RWPE1 (cell line): ENCODE results near the gene FOLR3.
A peak's percentile ranks its signal among the peaks of the same experiment; 100 is the strongest.
"Not testable (repeated sequence)": the region's sequence is repeated elsewhere in the genome, so short reads cannot be mapped to it uniquely, and the experiment has no call there.

Experiments used
- CTCF ChIA-PET: fragments of 350-600 bp; sonication (Branson Sonifier 250); formaldehyde crosslinking; extraction: SDS; loops from one replicate; lab custom pipeline; 2021; lab: Yijun Ruan, JAX
- POLR2A ChIA-PET: fragments of 400-600 bp; formaldehyde crosslinking; extraction: SDS; loops from one replicate; lab custom pipeline; 2020; ENCODE audit warnings: antibody characterized with exemption; ENCODE audit not compliant: low non-redundant PET; lab: Yijun Ruan, JAX
- DNase-seq: peaks from one replicate; pipeline ENCODE4 v3.0.0; 2012; ENCODE audit warnings: low spot score
- H3K27ac ChIP-seq: fragments of 450-650 bp; 2 replicates; pipeline ENCODE4 v1.5.1; 2017
- TF ChIP-seq, protein P1 (sequence below): fragments of 450-650 bp; conservative IDR thresholded peaks from 2 replicates; pipeline ENCODE4 v1.5.1; 2017; ENCODE audit warnings: low read depth, mild to moderate bottlenecking

Gene FOLR3

DNA sequence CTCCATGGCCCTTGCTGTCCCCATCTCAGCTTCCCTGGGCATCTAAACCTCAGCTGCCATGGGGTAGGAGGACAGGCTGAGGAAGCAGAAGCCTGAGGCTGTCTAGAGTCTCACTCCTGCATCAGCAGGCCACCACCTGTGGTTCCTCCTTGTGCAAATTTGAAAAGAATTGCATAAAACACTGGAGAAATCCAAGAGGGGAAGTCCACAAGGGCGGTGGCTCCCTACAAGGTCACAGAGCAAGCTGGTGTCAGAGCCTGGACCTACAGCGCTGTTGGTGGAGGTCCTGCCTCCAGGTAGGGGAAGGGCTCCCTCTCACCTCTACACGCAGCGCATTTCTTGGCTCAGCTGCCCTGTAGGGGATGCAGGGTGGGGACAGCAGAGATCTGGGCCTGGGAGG is at the start of gene FOLR3:
Gene FOLR3 (plus strand): TSS at position 253 of the 400 bp plus-strand sequence. CDS start 228 bp downstream, outside the sequence.
- CTCF ChIA-PET, H3K27ac ChIP-seq, DNase-seq, POLR2A ChIA-PET: not testable (repeated sequence)

DNA sequence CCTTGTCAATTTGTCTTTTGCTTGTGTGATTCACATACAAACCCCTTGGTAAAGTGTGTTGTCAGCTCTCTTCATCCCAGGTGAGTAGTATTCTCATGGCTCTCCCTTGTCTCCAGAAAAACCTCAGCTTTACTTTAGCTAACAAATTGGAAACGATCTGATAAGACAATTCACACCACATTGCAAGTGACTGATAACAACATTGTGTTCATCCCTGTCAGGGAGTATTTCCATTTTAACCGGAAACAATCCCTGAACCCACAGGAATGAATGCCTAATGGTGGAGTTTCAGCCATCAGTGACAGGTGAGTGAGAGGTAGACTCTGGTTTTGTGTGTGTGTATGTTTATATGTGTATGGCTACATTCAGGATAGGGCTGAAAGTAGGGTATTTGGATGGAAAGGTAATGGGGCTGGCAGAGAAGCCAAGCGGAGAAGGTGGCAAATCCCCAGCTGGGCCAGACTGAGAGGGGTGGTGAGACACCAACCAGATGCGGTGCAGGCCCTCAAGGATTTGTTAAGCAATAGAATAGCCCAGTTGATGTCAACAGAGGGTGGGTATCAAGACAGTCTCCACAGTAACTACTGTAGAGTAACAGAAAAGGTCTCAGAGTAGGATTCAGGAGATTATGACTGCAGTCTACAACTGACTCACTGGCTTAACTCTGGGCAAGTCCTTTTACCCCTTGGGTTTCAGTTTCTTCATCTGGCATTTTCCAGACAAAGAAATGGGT is 47.3 kb upstream of the FOLR3 start:
- no peak for DNase-seq
- ChIA-PET POLR2A (no interaction called here), CTCF (interaction anchor here (0.7 kb wide), 1 partner anchor 63 kb away, joined by 3 read pairs; no protein-coding TSS in a partner anchor)
- H3K27ac ChIP-seq, result no peak overlapping the region
- TF ChIP-seq, protein P1, sequence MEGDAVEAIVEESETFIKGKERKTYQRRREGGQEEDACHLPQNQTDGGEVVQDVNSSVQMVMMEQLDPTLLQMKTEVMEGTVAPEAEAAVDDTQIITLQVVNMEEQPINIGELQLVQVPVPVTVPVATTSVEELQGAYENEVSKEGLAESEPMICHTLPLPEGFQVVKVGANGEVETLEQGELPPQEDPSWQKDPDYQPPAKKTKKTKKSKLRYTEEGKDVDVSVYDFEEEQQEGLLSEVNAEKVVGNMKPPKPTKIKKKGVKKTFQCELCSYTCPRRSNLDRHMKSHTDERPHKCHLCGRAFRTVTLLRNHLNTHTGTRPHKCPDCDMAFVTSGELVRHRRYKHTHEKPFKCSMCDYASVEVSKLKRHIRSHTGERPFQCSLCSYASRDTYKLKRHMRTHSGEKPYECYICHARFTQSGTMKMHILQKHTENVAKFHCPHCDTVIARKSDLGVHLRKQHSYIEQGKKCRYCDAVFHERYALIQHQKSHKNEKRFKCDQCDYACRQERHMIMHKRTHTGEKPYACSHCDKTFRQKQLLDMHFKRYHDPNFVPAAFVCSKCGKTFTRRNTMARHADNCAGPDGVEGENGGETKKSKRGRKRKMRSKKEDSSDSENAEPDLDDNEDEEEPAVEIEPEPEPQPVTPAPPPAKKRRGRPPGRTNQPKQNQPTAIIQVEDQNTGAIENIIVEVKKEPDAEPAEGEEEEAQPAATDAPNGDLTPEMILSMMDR, result no peak

DNA sequence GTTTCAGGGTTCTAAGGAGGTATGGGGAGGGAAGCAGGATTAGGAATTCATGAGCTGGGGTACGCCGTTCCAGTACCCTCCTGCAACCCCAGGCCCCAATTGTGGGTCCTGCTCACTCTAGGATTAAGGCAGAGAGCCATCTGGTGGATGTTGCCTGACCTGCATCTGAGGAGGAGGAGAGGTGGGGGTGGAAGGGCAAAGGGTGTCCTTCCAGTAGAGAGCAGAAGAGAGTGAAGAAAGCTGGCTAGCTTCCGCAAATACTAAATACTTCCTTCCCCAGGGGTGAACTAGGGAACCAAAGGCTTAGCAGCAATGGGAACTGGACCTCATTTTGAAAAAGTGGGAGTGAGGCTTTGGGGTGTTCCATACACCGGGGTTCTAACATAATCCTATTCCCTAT is 44.2 kb upstream of the FOLR3 start:
- ChIA-PET POLR2A (interaction anchor here (0.6 kb wide), 1 partner anchor 54 kb away, joined by 3 read pairs; no protein-coding TSS in a partner anchor), CTCF (interaction anchor here (0.5 to 2.5 kb wide), 18 partner anchors 8 to 136 kb away, joined by 3 to 44 read pairs (median 4); no protein-coding TSS in a partner anchor)
- peak; percentile 75 for DNase-seq
- peak overlapping the region; percentile 50 for H3K27ac ChIP-seq
- TF ChIP-seq, protein P1, result peak; percentile 78

DNA sequence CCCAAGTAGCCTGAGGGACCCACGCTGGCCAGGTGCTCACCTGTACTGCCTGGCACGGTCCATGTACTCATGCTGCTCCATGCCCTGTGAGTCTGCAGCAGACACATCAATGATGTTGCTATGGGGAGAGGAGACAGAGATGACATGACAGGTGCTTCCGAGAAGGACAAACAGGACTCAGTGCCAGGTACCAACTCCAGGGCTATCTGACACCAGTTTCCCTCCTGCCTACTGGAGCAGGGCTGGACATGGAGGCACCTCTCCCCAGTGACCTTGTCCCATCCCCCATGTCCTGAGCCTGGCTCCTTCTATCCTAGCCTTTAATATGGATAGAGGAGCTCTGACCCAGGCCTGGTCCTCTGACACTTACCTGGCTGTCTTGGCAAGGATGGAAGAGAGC is 36.8 kb upstream of the FOLR3 start:
- DNase-seq, result no peak
- peak overlapping the region; percentile 62 for H3K27ac ChIP-seq
- ChIA-PET POLR2A (no interaction called here), CTCF (interaction anchor here (0.8 to 2.3 kb wide), 2 partner anchors 8 to 63 kb away, joined by 3 to 10 read pairs; no protein-coding TSS in a partner anchor)
- TF ChIP-seq, protein P1, result no peak

DNA sequence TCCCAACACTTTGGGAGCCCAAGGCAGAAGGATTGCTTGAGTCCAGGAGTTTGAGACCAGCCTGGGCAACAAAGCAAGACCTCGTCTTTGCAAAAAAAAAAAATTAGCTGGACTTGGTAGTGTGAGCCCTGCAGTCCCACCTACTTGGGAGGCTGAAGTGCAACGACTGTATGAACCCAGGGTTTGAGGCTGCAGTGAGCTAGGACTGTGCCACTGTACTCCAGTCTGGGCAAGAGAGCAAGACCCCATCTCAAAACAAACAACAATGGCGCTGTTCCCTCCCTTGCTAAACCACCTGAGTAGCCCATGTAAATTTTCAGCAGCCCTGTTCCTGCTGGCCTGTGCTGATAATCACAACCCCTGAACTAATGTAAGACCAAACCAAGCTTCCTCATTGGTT is 35.5 kb upstream of the FOLR3 start:
- CTCF ChIA-PET, result interaction anchor here (1.0 to 2.3 kb wide), 2 partner anchors 9 to 75 kb away, joined by 3 to 10 read pairs; no protein-coding TSS in a partner anchor
- POLR2A ChIA-PET, result interaction anchor here (0.8 to 0.9 kb wide), 2 partner anchors 13 to 45 kb away, joined by 3 read pairs; partner anchors contain the start of gene ANAPC15

DNA sequence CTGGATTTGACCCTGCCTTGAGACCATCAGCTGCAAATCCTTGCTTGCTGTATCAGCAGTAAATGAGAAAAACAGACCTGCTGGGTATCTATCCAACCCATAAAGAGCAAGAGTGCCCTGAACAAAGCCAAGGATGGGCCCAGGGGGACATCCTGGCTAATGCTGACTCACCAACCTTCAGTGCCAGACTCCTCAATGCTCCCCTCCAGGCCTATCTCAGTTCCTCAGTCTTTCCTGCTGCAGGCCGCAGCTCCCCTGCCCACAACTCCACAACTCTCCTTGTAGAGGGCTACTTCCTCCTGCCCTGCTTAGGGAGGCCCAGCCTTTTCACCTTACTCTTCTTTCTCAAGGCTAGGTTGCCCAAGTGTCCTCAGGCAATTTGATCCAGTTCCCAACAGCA is 35.1 kb upstream of the FOLR3 start:
- POLR2A ChIA-PET, result interaction anchor here (0.6 to 0.8 kb wide), 2 partner anchors 44 to 330 kb away, joined by 3 read pairs; no protein-coding TSS in a partner anchor
- peak overlapping the region; percentile 62 for H3K27ac ChIP-seq
- TF ChIP-seq, protein P1, result no peak
- DNase-seq, result no peak
- CTCF ChIA-PET, result interaction anchor here (0.6 to 2.3 kb wide), 4 partner anchors 10 to 84 kb away, joined by 3 to 10 read pairs (median 5); no protein-coding TSS in a partner anchor

More for the DNA sequence above, 35.5 kb upstream of the FOLR3 start:
- TF ChIP-seq, protein P1, result no peak
- no peak for DNase-seq
- peak overlapping the region; percentile 62 for H3K27ac ChIP-seq
